Stimulated activated CD8-positive, alpha-beta memory T cell treated with anti-CD3 and anti-CD28 coated beads, Interleukin-12 subunit alpha, Interleukin-12 subunit beta, amount 100 ng/mL, for 24 hours (primary cell): ENCODE measurements around the gene ANKRD22.
"Not testable (repeated sequence)": the region's sequence is repeated elsewhere in the genome, so short reads cannot be mapped to it uniquely, and the experiment has no call there.

Experiments used
- DNase-seq: peaks from one replicate; pipeline ENCODE4 v3.0.0-alpha.2; 2020; ENCODE audit errors: extremely low read depth

Gene ANKRD22

DNA sequence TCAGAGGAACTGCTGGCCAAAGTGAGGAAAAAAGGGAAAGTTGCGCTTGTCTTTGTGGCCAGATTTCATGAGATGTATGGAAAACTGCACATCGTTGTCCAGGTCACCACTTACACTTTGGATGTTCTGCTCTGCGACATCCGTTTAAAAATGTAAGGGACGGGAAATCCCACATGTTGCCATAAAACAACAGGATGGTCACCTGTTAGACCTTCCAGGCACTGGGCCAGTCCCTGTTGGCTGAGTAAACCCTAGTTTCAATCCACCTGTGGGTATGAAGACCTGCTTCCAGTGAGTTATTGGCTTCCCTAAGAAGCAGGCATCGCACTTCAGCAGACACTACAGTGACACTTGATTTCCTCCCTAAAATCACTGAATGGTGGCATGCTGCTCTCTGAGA lies 25.7 kb upstream of the ANKRD22 start:
- DNase-seq: no peak

DNA sequence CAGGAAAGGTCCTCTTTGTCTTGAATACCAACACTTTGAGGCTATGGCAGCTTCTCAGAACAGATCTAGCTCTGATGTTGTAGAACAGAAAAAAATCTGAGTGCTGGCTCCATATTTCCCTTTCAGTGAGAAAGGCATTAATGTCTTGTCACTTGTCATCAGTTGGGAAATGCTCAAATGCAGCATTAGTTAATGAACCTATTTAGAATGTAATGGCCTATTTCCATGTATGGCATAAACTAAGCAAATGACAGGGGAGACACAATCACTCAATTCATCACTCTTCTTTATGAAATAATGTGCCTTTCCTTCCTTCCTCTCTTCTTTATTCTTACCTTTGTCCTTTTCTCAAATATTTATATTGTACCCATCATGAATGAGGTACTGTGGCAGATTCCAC lies 23.4 kb upstream of the ANKRD22 start:
- DNase-seq: no peak

DNA sequence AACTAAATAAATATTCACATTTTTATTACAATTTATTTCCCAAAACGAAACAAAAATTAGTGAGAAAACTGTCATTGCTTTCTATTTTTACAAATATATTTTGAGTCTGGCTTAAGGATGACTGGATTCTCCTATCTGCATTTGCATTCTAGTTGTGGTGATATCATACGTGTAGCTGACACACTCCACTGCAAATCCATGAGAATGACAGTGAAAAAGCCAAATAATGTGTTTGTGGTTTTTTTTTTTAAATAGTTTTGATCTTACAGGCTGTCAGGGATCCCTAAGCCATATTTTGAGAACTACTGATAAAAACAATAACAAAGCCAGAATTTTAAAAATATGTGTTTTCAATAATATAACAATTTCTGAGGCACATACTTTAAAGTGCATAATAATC lies 22.6 kb upstream of the ANKRD22 start:
- DNase-seq: no peak

DNA sequence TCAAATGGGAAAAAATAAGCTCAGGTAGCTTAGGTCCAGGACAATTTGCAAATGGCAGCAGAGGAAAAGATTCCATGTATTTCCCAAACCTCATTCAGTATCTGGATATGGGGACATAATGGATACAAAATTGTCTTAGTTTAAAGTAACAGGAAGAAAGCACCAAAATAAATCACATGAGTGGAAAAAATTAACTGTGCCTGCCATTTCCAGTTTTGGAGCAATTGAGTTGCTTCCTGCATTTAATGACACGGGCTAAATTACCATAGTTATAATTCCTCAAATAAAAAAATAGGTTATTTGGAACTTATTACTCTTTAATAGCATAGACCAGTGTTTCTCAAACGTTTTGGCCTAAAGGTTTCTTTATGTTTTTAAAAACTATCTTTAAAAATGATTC lies 22.1 kb upstream of the ANKRD22 start:
- DNase-seq: no peak

DNA sequence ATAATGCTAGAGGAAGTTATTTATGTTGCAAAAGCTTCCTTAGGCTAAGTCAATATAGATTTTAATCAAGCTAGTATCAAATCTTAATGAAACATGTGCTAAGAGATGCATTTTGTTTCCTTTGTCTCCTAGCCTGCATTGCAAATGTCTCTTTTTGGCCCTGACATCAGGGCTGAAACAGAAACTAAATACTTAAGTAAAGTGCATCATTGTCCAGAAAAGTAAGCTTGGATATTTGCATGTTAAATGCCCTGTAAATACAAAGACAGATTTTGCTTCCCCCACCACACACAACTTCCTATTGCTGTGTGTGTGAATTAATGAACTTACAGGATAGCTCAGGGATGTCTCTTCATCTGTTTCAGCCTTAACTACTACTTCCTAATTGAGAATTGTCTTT lies 18.4 kb upstream of the ANKRD22 start:
- DNase-seq: no peak

DNA sequence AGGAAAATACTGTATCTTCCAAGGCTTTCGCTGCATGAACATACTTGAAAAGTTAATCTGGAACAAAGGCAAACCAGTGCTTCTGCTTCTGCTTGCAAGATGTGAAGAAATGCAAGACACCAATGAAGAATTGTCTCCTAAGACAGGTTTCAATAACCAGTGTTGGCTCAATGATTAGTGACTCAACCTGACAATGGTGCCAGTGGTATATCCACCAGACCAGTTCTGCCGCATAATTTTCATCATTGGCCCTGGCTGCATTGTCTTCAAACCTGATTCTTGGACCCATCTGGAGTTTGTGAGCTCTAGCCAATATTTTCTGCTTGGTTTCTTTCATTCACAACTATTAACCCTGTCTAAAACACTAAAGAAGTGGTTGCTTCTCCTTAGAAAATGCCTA lies 14.8 kb upstream of the ANKRD22 start:
- DNase-seq: no peak

DNA sequence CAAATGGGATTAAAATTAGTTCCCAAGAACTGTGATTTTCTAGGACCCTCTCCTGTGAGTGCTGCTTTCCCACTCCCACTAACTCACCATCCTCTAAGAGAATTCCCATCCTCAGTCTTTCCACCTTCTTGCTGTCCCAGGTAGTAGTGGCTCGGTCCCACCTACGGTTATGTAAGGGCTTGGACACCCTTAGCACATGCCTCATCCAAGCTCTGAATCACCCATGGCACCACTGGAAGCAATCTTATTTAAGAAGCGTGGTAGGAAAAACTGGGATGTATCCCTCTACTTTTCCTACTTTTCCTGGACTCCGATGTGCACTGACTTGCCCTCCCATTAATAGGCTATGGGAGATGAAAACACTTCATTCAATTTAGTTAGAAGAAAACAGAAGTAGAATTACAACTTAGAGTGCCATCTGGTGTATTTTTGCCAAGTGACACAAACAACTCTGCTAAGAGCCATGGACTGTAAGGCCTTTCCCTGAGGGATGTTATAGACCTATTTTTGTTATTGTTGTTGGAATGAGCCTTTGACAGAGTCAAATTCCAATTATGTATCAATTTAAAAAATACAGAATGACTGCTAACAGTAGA lies 13.7 kb upstream of the ANKRD22 start:
- no peak for DNase-seq

DNA sequence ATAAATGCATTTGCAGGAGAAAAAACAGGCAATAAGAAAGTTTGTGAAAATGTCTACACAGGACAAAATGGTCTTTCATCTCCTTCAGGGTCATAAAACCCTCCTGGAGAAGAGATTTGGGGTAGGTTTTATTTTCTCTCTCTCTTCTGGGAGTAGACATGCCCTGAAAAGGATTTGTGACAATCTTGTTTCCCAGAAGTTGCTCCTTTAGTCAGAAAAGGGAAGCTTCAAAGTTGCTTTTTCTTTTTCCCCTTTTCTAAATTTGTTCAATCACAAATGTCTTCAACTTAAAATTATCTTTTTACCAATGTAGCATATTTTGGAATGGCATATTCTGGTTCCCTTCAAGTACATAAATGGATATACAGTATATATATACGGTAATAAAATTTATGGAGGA lies 9.4 kb upstream of the ANKRD22 start:
- no peak for DNase-seq

DNA sequence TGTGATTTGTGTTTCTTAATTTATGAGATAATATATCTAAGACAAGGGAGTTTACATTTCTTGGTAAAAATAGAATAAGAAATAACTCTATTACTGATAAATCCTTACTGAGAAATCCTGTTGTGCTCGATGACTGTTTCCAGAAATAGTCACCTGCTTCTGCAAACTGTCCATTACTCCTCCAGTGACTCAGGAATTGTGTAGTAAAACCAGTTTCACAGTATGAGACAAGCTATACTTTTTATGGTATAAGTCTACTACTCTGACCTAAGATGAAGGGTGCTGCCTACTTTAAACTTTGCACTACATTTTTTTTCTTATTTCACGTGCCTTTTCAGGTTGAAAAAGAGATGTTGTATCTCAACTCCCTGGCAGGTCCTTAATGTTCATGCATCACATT lies 6.8 kb upstream of the ANKRD22 start:
- no peak for DNase-seq

DNA sequence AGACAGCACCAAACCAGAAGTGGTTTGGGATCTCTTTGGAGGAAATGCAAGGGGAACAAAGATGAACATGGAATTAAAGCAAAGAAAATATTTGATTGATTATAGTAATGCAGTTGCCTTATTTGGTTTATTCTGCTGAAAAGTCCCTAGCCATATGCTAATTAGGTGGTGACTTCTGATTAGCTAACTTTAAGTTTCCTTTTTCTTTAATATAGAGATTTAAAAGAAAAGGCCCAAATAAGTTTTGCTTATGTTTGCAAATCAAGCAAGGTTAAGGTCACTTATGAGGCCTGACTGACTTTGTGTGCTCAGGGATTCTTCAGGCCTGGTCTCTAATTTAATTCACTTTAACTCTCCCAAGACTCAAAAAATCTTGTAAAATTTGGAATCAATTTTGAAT lies 6.2 kb upstream of the ANKRD22 start:
- no peak for DNase-seq

DNA sequence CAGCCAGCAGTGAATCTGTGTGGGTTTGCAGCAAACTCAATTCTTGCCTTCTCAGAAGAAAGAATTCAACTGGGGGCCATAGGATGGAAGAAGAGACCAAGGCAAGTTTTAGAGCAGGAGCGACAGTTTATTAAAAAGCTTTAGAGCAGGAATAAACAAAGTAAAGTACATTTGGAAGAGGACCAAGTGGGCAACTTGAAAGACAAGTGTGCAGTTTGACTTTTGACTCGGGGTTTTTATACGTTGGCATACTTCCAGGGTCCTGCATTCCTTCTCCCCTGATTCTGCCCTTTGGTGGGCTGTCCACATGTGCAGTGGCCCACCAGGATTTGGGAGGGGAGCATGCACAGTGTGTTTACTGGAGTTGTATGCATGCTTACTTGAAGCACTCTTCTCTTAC lies 3.0 kb upstream of the ANKRD22 start:
- DNase-seq: no peak

DNA sequence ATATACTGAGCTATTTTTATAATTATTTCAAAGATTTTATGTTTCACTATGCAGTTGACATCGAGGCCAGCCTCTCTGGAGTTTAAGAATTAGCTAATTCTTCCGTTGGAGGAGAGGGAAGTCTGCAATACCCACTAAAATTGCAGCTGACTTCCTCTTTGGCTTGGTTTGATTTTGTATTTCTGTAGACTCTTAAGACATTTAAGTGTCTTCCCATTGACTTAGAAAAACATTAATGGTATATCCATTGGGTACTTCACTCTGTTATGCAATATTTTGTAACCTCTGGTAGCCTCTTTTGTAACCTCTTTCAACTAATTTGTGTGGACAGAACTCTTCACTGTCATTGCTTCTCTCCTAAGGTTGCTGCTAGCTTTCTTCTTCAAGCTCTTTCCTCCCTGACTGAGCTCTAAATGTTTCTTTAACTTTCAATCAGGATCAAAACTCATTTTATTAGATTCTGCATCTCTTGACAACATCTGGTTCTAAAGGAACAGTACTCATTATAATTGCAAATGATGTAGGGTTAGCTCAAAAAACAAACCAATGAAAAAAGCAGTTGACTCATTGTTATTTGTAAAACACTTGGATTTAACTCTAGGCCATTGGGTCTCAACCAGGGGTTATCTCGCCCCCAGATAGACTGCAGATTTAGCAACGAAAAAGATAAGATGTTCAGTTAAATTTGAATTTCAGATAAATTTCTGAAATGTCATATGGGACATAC lies 1.7 kb upstream of the ANKRD22 start:
- no peak for DNase-seq

DNA sequence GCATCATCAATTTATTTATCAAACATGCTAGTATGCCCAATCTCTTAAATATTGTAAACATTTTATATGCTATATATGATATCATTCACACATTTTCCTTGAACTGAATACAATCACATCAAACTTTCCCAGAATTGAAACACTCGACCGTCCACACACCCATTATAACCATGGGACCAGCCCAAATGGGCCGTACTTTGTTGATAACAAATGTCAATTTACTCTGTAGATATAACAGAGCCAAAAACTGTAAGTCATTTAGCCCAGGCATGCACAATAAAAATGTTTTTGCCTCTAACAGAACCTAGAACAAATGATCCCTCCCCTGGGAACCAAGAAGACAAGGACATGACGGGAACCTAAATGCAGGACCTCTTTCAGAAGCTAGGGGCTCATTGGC lies 683 bp upstream of the ANKRD22 start:
- no peak for DNase-seq

DNA sequence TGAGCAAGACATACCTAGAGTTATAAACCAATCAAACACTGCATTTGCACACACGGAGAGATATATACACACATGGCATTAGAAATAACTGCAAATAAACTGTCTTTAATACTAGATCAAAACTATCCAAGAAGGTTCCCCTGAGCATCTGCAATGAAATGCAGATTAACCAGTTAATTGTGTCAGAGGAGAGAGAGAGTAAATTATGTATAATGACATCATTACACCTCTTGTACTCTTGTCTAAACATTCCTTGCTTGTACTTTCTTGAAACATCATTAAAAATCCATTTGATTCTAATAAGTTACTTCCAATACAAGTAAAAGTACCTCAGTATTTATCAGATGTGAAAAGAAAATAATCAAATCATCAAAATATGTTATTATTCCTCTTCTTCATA lies 932 bp downstream of the ANKRD22 start:
- DNase-seq: no peak

DNA sequence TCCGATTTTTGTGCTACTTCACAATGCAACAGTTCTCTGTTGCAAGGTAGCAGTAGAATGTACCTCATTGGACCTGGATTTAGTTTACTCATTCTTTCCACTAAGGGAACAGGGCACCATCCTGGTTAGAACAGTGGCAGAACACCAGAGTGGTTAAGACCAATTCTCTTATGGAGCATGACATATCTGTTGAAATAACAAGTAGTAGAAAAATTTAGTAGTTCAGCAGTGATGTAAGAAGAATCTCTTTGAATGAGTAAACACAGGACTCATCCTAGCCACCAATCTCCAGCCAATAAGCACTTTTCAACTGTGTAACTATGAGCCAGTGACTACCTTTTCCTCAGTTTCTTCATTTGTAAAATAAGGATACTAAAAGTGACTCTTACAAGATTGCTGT lies 2.4 kb downstream of the ANKRD22 start:
- DNase-seq: no peak

DNA sequence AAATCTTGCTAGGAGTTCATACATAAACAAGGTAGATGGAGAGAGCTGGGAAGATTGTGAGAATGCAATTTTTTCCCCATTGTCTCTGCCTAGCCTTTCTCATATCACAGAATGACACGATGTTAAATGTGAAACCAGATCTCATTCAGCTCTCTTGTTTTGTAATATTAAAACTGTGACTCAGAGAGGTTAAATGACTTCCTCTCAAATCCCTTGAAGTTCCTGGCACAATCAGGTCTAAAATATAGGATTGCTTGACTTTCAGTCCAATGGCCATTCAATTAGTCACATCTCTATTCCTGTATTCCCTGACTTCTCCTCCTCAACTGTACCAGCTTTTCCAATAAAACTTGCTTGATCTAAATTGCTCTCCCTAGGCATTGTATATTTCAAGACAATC lies 3.1 kb downstream of the ANKRD22 start:
- no peak for DNase-seq

DNA sequence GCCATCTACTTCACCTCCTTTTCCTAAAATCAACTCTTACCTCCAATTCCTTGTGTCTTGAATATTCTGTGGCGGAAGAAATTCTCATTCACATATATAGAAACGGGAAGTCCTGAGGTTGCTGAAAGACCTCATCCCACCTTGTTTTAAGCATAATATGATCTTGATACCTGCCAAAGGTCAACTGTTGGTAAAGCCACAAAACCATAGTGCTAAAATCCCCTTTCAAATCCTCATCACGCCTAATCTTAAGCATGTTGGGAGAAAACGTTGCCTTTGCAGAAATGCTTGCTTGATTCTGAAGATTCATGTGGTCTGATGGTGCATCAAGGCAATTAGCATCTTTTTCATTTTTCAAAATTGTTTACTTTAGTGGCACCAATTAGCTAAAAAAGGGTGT lies 8.5 kb downstream of the ANKRD22 start:
- DNase-seq: no peak

DNA sequence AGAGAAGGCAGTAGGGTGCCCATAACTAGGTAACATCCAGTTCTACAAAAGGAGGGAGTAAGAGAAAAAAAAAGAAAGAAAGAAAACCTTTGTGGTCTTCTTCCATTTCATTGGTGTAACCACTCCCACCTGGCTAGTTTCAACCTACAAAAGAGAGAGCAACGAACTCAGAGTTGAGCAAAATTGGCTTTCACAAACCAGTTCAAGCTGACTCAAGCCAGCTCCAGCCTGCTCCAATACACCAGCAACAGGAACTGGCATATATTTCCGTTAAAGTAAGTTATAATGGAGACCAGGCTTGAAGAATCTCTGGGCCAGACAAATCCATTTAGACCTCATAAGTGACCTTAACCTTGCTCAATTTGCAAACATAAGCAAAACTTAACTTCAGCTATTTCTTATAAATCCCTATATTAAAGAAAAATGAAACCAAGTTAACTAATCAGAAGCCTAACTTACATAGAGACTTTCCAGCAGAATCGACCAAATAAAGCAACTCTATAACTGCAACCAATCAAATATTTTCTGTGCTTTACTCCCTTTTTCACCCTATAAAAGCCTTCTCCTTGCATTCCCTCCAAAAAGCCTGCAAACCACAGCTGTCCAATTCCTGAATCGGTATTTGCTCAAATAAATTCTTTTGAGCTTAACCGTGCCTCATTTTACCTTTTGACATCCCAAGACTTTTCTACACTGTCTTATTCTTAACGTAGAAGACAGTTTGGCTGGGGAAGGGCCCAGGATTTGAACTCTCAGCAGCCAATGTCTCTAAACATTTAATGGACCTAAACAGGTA lies 10.1 kb downstream of the ANKRD22 start:
- no peak for DNase-seq

DNA sequence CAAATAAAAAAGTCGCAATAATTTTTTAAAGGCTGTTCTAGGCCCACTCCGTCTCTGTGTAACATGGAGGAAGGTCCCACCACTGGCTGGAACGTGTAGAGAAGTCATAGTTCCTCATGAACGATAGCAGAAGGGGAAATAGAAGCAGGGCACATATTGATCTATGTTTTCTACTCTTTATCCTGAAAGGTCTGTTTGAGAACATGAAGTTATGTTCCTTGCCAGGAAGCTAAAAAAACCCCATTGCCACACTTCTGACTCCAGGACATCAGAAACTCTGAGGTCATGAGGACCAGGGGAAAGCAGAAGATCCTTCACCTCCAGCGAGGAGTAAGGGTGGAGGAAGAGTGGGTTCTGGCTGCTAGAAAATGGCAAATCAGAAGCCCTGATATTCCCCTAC lies 10.8 kb downstream of the ANKRD22 start:
- DNase-seq: no peak

DNA sequence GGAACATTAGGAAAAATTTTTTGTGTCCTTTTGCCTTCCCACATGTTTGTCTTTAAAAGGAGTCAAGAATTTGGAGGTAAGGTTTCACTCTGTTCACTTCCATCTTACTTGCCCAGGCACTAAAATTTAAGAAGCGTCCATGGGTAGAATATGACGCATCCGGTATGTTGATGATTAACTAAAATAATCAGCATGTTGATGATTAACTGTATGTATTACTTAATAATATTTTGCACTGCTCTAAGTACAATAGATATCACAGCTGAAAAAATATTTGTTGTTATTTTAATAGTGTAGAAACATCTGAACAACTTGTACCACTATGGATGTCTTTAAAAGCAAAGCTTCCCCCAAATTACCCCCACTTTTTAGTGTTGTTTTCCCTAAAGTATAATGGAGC lies 11.5 kb downstream of the ANKRD22 start:
- no peak for DNase-seq

DNA sequence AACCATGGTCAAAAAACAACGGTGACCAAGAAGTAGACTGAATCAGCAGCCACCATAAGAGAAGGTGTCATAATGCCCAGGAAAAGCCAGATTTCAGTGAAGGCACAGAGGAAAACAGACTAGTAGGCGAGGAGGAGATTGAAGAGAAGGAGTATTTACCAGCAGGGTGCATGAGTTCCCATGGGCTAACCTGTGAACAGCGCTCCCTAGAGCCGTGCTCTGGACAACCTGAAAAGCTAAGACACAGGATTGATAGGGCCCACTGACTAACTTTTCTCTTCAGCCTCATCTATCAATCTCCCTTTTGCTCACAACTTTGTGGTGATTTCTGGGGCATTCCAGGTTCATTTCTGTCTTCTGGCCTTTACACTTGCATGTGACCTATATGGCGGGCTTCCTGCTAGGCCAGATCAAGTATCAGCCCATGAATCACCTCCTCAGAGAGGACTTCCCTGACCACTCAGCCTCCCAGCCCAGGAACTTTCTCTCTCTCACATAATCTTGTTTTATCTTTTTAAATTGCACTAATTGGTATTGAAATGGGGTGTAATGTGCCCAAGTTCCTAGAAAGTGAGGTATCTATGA lies 12.8 kb downstream of the ANKRD22 start:
- DNase-seq: no peak

DNA sequence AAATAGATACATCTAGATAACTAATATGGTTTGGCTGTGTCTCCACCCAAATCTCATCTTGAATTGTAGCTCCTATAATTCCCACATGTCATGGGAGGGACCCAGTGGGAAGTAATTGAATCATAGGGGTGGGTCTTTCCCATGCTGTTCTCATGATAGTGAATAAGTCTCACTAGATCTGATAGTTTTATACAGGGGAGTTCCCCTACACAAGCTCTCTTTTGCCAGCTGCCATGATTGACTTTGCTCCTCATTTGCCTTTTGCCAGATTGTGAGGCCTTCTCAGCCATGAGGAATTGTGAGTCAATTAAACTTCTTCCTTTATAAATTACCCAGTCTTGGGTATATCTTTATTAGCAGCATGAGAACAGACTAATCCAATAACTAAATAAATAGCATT lies 14.0 kb downstream of the ANKRD22 start:
- DNase-seq: not testable (repeated sequence)

DNA sequence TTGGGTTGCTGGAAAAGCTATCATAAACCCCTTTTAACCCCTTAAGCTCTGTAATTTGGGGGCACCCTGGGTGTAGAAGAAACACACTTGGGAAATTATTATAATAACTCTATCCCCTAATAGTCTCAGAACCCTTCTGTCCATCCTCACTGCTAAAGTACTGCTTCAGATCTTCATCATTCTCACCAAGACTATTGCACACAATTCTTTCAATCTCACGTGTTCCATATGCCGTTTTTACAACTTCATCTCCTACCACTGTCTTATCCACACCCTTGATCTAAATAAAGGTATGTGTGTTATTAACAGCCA lies 15.8 kb downstream of the ANKRD22 start:
- DNase-seq: no peak
